ENCODE results near the gene TMED9. TPM values are rescaled to one million over a fixed set of nuclear protein-coding genes. Genes with fewer than 3 reads are reported as not detected.

The TMED9 gene
- total and polyA plus RNA-seq, 10 of the 15 experiments (the other 5 are each of a cell fraction or from before 2014, with no cell fraction given): 35.7 to 144 (median 105) TPM

DNA sequence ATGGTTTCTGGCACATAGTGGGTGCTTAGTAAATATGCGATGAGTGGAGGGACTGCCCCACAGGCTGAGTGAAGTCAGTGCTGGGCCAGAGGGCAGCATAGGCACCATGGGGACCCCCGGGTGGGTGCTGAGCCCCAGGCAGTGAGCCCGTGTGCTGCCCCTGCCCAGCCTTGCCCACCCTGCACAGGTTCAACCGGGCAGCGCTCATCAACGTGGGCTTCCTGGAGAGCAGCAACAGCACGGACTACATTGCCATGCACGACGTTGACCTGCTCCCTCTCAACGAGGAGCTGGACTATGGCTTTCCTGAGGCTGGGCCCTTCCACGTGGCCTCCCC lies 15.1 kb downstream of the TMED9 start:
- WGBS (ENCODE audit: insufficient coverage, insufficient replicate concordance, low lambda C conversion rate, missing lambda C conversion rate): 92% methylated on average over 11 of the region's 11 CpGs
- no peak overlapping the region for H3K9ac ChIP-seq (ENCODE audit: control insufficient read depth, insufficient read depth, low read length)
- TF ChIP-seq, protein P1, sequence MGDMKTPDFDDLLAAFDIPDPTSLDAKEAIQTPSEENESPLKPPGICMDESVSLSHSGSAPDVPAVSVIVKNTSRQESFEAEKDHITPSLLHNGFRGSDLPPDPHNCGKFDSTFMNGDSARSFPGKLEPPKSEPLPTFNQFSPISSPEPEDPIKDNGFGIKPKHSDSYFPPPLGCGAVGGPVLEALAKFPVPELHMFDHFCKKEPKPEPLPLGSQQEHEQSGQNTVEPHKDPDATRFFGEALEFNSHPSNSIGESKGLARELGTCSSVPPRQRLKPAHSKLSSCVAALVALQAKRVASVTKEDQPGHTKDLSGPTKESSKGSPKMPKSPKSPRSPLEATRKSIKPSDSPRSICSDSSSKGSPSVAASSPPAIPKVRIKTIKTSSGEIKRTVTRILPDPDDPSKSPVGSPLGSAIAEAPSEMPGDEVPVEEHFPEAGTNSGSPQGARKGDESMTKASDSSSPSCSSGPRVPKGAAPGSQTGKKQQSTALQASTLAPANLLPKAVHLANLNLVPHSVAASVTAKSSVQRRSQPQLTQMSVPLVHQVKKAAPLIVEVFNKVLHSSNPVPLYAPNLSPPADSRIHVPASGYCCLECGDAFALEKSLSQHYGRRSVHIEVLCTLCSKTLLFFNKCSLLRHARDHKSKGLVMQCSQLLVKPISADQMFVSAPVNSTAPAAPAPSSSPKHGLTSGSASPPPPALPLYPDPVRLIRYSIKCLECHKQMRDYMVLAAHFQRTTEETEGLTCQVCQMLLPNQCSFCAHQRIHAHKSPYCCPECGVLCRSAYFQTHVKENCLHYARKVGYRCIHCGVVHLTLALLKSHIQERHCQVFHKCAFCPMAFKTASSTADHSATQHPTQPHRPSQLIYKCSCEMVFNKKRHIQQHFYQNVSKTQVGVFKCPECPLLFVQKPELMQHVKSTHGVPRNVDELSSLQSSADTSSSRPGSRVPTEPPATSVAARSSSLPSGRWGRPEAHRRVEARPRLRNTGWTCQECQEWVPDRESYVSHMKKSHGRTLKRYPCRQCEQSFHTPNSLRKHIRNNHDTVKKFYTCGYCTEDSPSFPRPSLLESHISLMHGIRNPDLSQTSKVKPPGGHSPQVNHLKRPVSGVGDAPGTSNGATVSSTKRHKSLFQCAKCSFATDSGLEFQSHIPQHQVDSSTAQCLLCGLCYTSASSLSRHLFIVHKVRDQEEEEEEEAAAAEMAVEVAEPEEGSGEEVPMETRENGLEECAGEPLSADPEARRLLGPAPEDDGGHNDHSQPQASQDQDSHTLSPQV (IDR thresholded peaks at IDR 0.05): no peak
- TF ChIP-seq, protein P2, sequence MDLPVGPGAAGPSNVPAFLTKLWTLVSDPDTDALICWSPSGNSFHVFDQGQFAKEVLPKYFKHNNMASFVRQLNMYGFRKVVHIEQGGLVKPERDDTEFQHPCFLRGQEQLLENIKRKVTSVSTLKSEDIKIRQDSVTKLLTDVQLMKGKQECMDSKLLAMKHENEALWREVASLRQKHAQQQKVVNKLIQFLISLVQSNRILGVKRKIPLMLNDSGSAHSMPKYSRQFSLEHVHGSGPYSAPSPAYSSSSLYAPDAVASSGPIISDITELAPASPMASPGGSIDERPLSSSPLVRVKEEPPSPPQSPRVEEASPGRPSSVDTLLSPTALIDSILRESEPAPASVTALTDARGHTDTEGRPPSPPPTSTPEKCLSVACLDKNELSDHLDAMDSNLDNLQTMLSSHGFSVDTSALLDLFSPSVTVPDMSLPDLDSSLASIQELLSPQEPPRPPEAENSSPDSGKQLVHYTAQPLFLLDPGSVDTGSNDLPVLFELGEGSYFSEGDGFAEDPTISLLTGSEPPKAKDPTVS (IDR thresholded peaks at IDR 0.05; ENCODE audit: low read depth, low read length): no peak
- TF ChIP-seq TAF1 (IDR thresholded peaks at IDR 0.05; ENCODE audit: borderline replicate concordance, low read depth, low read length): no peak
- no peak for TF ChIP-seq BHLHE40 (IDR thresholded peaks at IDR 0.05; ENCODE audit: borderline replicate concordance in 1 of 2, low read depth in 2 of 2, low read length in 1 of 2)
- TF ChIP-seq, protein P3, sequence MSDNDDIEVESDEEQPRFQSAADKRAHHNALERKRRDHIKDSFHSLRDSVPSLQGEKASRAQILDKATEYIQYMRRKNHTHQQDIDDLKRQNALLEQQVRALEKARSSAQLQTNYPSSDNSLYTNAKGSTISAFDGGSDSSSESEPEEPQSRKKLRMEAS (IDR thresholded peaks at IDR 0.05; ENCODE audit: low read depth, low read length): no peak
- no peak for TF ChIP-seq SUPT20H (IDR thresholded peaks at IDR 0.05; ENCODE audit: borderline replicate concordance, control insufficient read depth, low read depth, low read length)
- no peak for TF ChIP-seq FOXM1 (IDR thresholded peaks at IDR 0.05; ENCODE audit: low read depth, low read length)
- TF ChIP-seq, protein P4, sequence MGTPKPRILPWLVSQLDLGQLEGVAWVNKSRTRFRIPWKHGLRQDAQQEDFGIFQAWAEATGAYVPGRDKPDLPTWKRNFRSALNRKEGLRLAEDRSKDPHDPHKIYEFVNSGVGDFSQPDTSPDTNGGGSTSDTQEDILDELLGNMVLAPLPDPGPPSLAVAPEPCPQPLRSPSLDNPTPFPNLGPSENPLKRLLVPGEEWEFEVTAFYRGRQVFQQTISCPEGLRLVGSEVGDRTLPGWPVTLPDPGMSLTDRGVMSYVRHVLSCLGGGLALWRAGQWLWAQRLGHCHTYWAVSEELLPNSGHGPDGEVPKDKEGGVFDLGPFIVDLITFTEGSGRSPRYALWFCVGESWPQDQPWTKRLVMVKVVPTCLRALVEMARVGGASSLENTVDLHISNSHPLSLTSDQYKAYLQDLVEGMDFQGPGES (IDR thresholded peaks at IDR 0.05): no peak
- TF ChIP-seq MYC (IDR thresholded peaks at IDR 0.05; ENCODE audit: insufficient read depth, insufficient read length, insufficient replicate concordance, low read length, severe bottlenecking): no peak
- TF ChIP-seq ETV6 (conservative IDR thresholded peaks at IDR 0.05 in 1 of 2, IDR thresholded peaks at IDR 0.05 in 1 of 2; ENCODE audit: borderline replicate concordance in 1 of 2, low read depth in 1 of 2): no peak
- no peak for TF ChIP-seq FOXK2 (IDR thresholded peaks at IDR 0.05)
- no peak; the same call in 1 of the 2 replicates for TF ChIP-seq POLR2A (IDR thresholded peaks at IDR 0.05; ENCODE audit: low read depth, low read length)
- TF ChIP-seq TCF3 (IDR thresholded peaks at IDR 0.05; ENCODE audit: borderline replicate concordance, insufficient read depth, low read depth, low read length): no peak
- TF ChIP-seq MTA2 (IDR thresholded peaks at IDR 0.05; ENCODE audit: low read depth): no peak

More for the DNA sequence above, 15.1 kb downstream of the TMED9 start:
- CTCF ChIA-PET: interaction anchor here (0.6 to 0.9 kb wide), 4 partner anchors 8 to 998 kb away, joined by 3 to 4 read pairs (median 3); no protein-coding TSS in a partner anchor
- Histone ChIP-seq H3K4me1 (ENCODE audit: control insufficient read depth, insufficient read depth, low read length) (no peaks in the 10 kb centered on the region), H2AFZ (ENCODE audit: control insufficient read depth, low read depth, low read length) (no peak overlapping the region), H3K27ac (ENCODE audit: control insufficient read depth, insufficient read depth) (no peak overlapping the region), H4K20me1 (ENCODE audit: control insufficient read depth, insufficient read depth) (no peaks in the 10 kb centered on the region), H3K79me2 (ENCODE audit: control insufficient read depth, insufficient read depth, low read length) (no peaks in the 10 kb centered on the region), H3K9me3 (replicated peaks; ENCODE audit: control insufficient read depth, insufficient read depth, low read length) (no peaks in the 10 kb centered on the region), H3K4me3 (no peak overlapping the region), H3K36me3 (ENCODE audit: control insufficient read depth in 2 of 2, insufficient read depth in 2 of 2, low read length in 1 of 2) (peaks cover 0 to 4% of the 10 kb centered on the region in 2 experiments; a peak in 2 of 4 replicates), H3K27me3 (replicated peaks in 1 of 2; ENCODE audit: control insufficient read depth in 2 of 2, insufficient read depth in 2 of 2, low read length in 1 of 2) (no peaks in the 10 kb centered on the region), H3K4me2 (ENCODE audit: control insufficient read depth, insufficient read depth) (no peak overlapping the region)
- no peak for FAIRE-seq
- RAD21 ChIA-PET (ENCODE audit: unreplicated experiment): interaction anchor here (0.6 kb wide), 1 partner anchor 61 kb away, joined by 3 read pairs; no protein-coding TSS in a partner anchor
- POLR2A ChIA-PET: no interaction called here
- DNase-seq (ENCODE audit: low read depth, low spot score): no peak
- no TSS peak for BruUV-seq (replicated peaks)
- ATAC-seq: peak; percentile 7; the same call in 2 of the 3 replicates
- intact Hi-C loops (cut with micrococcal nuclease; ENCODE audit: unreplicated experiment): no loop called here
- in situ Hi-C loops (cut with MboI): loop anchor here (10.0 to 25.0 kb wide), 3 partner anchors 458 to 1570 kb away; no protein-coding TSS in a partner anchor
- SMC1A ChIA-PET (ENCODE audit: uncharacterized antibody, unreplicated experiment): no interaction called here
